Astrocyte (in vitro differentiated cells and primary cell): ENCODE data around the gene DNAJB1. TPM values are rescaled to one million over a fixed set of nuclear protein-coding genes. Genes with fewer than 3 reads are reported as not detected.

ENCODE experiments used
- DNase-seq: peaks from one replicate; pipeline ENCODE4 v3.0.0-alpha.2; 2010; ENCODE audit warnings: low read depth
- FAIRE-seq: peaks from 2 replicates; lab custom pipeline; 2011; peaks lifted over from hg19 to GRCh38; lab: Jason Lieb, UNC
- H2AFZ ChIP-seq: 2 replicates; pipeline ENCODE4 v1.6.0; 2012; ENCODE audit warnings: low read depth, low read length, inconsistent platforms
- H3K27ac ChIP-seq: 2 replicates; pipeline ENCODE4 v1.5.1; 2011; ENCODE audit warnings: low read depth, low read length, inconsistent platforms
- H3K27me3 ChIP-seq: 2 replicates; pipeline ENCODE4 v1.6.0; 2011; ENCODE audit warnings: low read length, inconsistent platforms; ENCODE audit not compliant: insufficient read depth
- H3K36me3 ChIP-seq: 2 replicates; pipeline ENCODE4 v1.5.1; 2011; ENCODE audit warnings: low read length, inconsistent platforms; ENCODE audit not compliant: insufficient read depth
- H3K4me1 ChIP-seq: 2 replicates; pipeline ENCODE4 v1.5.1; 2011; ENCODE audit warnings: low read length, inconsistent platforms; ENCODE audit not compliant: insufficient read depth
- H3K4me2 ChIP-seq: 2 replicates; pipeline ENCODE4 v1.6.0; 2012; ENCODE audit warnings: low read length, inconsistent platforms
- H3K4me3 ChIP-seq: 2 replicates; pipeline ENCODE4 v1.5.1; 2011; ENCODE audit warnings: low read depth, mild to moderate bottlenecking, low read length, inconsistent platforms; ENCODE audit not compliant: insufficient read depth
- H3K79me2 ChIP-seq: 2 replicates; pipeline ENCODE4 v1.6.0; 2012; ENCODE audit warnings: mild to moderate bottlenecking, low read length, inconsistent platforms; ENCODE audit not compliant: insufficient read depth
- H3K9ac ChIP-seq: 2 replicates; pipeline ENCODE4 v1.6.0; 2012; ENCODE audit warnings: mild to moderate bottlenecking, low read length, inconsistent platforms
- H3K9me3 ChIP-seq: 2 replicates; pipeline ENCODE4 v1.5.1; 2012; ENCODE audit warnings: low read depth, mild to moderate bottlenecking, low read length, inconsistent platforms; ENCODE audit not compliant: insufficient read depth
- H4K20me1 ChIP-seq: 2 replicates; pipeline ENCODE4 v1.6.0; 2012; ENCODE audit warnings: low read length, inconsistent platforms; ENCODE audit not compliant: insufficient read depth
- H3K27ac Mint-ChIP-seq: one replicate; pipeline ENCODE4 v1.8.0; 2021; ENCODE audit warnings: mild to moderate bottlenecking, mixed read lengths; ENCODE audit not compliant: unreplicated experiment
- H3K27me3 Mint-ChIP-seq: one replicate; pipeline ENCODE4 v1.8.0; 2021; ENCODE audit warnings: low read depth, mixed read lengths; ENCODE audit not compliant: unreplicated experiment
- H3K36me3 Mint-ChIP-seq: one replicate; pipeline ENCODE4 v1.8.0; 2021; ENCODE audit warnings: low read depth, mixed read lengths; ENCODE audit not compliant: unreplicated experiment
- H3K4me1 Mint-ChIP-seq: one replicate; pipeline ENCODE4 v1.8.0; 2021; ENCODE audit warnings: low read depth, mixed read lengths; ENCODE audit not compliant: unreplicated experiment
- H3K4me3 Mint-ChIP-seq: one replicate; pipeline ENCODE4 v1.8.0; 2021; ENCODE audit warnings: mild to moderate bottlenecking, moderate library complexity, mixed read lengths; ENCODE audit not compliant: unreplicated experiment
- H3K9me3 Mint-ChIP-seq: one replicate; pipeline ENCODE4 v1.8.0; 2021; ENCODE audit warnings: mild to moderate bottlenecking, mixed read lengths; ENCODE audit not compliant: unreplicated experiment
- EZH2 ChIP-seq: IDR thresholded peaks from 2 replicates; pipeline ENCODE4 v1.6.1; 2012; ENCODE audit warnings: mild to moderate bottlenecking, low read length, inconsistent platforms; ENCODE audit not compliant: insufficient read depth
- total RNA-seq: library from RNA; stranded (reverse); gene quantifications from 2 replicates; pipeline ENCODE4 v1.2.1, GENCODE V29; 2021
- TF ChIP-seq, protein P1 (sequence below): IDR thresholded peaks from 2 replicates; pipeline ENCODE4 v1.5.1; 2011; ENCODE audit warnings: low read depth, mild to moderate bottlenecking, inconsistent platforms, low read length, moderate library complexity; ENCODE audit not compliant: insufficient read depth

The DNAJB1 gene
- total RNA-seq, 1 donor from 2014 or later, result 105 TPM

- Mint-ChIP-seq H3K36me3 (peaks cover 4% of the 10 kb centered on the region), H3K27me3 (no peaks in the 10 kb centered on the region), H3K4me3 (no peak overlapping the region), H3K4me1 (peaks cover 6% of the 10 kb centered on the region), H3K9me3 (no peaks in the 10 kb centered on the region), H3K27ac (no peak overlapping the region)
- FAIRE-seq, result no peak
- no peaks in the 10 kb centered on the region for H3K9me3 ChIP-seq
- DNase-seq, result no peak
- no peaks in the 10 kb centered on the region for H3K27me3 ChIP-seq
- H3K9ac ChIP-seq, result no peak overlapping the region
- no peak overlapping the region for H2AFZ ChIP-seq
- peaks cover 16% of the 10 kb centered on the region for H3K4me1 ChIP-seq
- H3K4me3 ChIP-seq, result no peak overlapping the region
- peaks cover 25% of the 10 kb centered on the region for H4K20me1 ChIP-seq
- no peaks in the 10 kb centered on the region for H3K36me3 ChIP-seq
- no peak overlapping the region for H3K27ac ChIP-seq
- no peak overlapping the region for H3K4me2 ChIP-seq
- peaks cover 18% of the 10 kb centered on the region for H3K79me2 ChIP-seq
- no peak for TF ChIP-seq EZH2
- TF ChIP-seq, protein P1, sequence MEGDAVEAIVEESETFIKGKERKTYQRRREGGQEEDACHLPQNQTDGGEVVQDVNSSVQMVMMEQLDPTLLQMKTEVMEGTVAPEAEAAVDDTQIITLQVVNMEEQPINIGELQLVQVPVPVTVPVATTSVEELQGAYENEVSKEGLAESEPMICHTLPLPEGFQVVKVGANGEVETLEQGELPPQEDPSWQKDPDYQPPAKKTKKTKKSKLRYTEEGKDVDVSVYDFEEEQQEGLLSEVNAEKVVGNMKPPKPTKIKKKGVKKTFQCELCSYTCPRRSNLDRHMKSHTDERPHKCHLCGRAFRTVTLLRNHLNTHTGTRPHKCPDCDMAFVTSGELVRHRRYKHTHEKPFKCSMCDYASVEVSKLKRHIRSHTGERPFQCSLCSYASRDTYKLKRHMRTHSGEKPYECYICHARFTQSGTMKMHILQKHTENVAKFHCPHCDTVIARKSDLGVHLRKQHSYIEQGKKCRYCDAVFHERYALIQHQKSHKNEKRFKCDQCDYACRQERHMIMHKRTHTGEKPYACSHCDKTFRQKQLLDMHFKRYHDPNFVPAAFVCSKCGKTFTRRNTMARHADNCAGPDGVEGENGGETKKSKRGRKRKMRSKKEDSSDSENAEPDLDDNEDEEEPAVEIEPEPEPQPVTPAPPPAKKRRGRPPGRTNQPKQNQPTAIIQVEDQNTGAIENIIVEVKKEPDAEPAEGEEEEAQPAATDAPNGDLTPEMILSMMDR, result no peak
Observed at GRCh38 chr19:14563989-14564651, 45.9 kb upstream of the DNAJB1 start.

DNA sequence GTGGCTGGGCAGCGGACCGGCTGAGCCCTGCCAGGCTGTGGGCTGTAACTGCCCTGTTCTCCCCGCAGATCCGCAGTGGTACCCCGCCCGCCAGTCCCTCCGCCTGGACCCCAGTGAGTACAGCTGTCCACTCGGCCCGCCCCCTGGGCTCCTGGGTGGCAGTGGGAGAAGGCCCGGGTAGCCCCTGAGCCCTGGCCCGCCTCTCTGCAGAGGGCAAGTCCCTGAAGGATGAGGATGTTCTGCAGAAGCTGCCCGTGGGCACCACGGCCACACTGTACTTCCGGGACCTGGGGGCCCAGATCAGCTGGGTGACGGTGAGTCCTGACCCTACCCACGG, 45.4 kb upstream of the DNAJB1 start:
- Histone ChIP-seq H3K27ac (no peak overlapping the region), H3K9me3 (no peaks in the 10 kb centered on the region), H3K36me3 (no peaks in the 10 kb centered on the region), H3K27me3 (no peaks in the 10 kb centered on the region), H4K20me1 (peaks cover 28% of the 10 kb centered on the region), H2AFZ (no peak overlapping the region), H3K4me1 (peaks cover 16% of the 10 kb centered on the region), H3K79me2 (peaks cover 20% of the 10 kb centered on the region), H3K4me3 (no peak overlapping the region), H3K4me2 (no peak overlapping the region), H3K9ac (no peak overlapping the region)
- no peak for FAIRE-seq
- Mint-ChIP-seq H3K27ac (no peak overlapping the region), H3K4me3 (no peak overlapping the region), H3K36me3 (peaks cover 3% of the 10 kb centered on the region), H3K27me3 (no peaks in the 10 kb centered on the region), H3K9me3 (no peaks in the 10 kb centered on the region), H3K4me1 (peaks cover 6% of the 10 kb centered on the region)
- TF ChIP-seq, protein P1, result no peak
- TF ChIP-seq EZH2, result no peak
- DNase-seq, result no peak
